22Rv1 (cell line): ENCODE data around the gene PAEP.
"Not testable (repeated sequence)": the region's sequence is repeated elsewhere in the genome, so short reads cannot be mapped to it uniquely, and the experiment has no call there.

Source experiments
- H3K27ac ChIP-seq: fragments of 450-650 bp; 2 replicates; pipeline ENCODE4 v1.5.1; 2017
- ZFX ChIP-seq: fragments of 450-650 bp; IDR thresholded peaks from 2 replicates; pipeline ENCODE4 v1.6.1; 2017; ENCODE audit warnings: antibody characterized with exemption, borderline replicate concordance
- TF ChIP-seq, protein P1 (sequence below): fragments of 450-650 bp; IDR thresholded peaks from 2 replicates; pipeline ENCODE4 v1.5.1; 2017; ENCODE audit warnings: mild to moderate bottlenecking

Gene PAEP

DNA sequence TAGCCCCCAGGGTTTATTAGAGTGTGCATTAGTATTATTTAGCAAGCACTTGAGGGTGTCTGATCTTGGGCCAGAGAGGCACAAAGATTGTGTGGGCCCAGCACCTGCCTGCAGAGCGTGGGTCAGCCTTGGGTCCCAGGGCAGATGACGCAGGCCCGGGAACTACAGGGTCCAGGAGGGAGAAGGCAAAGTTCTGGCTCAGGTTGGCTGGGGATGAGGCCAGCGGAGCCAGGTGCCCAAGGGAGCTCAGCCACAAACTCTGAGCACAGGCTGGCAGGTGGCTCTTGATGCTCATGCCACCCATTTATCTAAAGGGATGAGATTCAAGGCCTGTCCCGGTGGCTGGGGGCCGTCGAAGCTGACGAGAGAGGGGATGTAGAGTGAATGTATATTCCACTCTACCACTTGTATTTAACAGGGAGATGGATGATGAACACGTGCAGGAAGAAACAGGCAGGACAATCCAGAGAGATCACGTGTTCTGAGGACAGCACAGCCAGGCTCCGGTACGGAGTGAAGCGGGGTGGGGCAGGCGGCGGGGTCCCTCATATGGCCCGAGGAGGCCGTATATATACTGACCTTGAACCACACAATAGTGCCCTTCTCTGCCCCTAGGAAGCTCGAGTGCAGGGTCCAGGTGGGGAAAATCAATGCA is 16.4 kb upstream of the PAEP start:
- TF ChIP-seq, protein P1, sequence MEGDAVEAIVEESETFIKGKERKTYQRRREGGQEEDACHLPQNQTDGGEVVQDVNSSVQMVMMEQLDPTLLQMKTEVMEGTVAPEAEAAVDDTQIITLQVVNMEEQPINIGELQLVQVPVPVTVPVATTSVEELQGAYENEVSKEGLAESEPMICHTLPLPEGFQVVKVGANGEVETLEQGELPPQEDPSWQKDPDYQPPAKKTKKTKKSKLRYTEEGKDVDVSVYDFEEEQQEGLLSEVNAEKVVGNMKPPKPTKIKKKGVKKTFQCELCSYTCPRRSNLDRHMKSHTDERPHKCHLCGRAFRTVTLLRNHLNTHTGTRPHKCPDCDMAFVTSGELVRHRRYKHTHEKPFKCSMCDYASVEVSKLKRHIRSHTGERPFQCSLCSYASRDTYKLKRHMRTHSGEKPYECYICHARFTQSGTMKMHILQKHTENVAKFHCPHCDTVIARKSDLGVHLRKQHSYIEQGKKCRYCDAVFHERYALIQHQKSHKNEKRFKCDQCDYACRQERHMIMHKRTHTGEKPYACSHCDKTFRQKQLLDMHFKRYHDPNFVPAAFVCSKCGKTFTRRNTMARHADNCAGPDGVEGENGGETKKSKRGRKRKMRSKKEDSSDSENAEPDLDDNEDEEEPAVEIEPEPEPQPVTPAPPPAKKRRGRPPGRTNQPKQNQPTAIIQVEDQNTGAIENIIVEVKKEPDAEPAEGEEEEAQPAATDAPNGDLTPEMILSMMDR, result no peak
- TF ChIP-seq ZFX, result no peak
- H3K27ac ChIP-seq, result no peak overlapping the region

DNA sequence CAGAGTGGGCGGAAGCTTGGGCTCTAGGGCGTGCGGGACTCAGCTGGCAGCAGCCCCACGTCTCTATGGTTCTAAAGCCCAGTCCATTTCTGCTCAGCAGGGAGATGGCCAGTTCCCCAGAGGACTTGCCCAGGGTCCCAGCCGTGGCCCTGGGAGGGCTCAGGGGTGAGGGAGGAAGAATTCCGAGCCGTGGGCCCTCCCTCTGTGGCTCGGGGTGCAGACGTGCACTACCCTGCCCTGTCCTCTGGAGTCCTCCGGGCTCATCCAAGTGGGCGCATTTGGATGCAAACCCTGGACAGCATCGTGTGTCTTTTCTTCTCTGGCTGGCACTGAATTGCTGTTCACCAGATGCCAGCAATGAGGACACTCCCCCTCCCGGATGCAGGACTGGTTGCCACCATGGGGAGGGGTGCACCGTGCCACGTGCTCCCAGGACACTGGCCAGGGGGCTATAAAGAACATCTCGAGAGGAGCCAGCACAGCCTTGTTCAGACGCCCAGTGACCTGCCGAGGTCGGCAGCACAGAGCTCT is 15.8 kb upstream of the PAEP start, which contains the start of gene OBP2A:
OBP2A (plus strand) TSS at position 481 of the 531 bp plus-strand sequence. CDS start 55 bp downstream, outside the sequence.
- not testable (repeated sequence) for H3K27ac ChIP-seq

DNA sequence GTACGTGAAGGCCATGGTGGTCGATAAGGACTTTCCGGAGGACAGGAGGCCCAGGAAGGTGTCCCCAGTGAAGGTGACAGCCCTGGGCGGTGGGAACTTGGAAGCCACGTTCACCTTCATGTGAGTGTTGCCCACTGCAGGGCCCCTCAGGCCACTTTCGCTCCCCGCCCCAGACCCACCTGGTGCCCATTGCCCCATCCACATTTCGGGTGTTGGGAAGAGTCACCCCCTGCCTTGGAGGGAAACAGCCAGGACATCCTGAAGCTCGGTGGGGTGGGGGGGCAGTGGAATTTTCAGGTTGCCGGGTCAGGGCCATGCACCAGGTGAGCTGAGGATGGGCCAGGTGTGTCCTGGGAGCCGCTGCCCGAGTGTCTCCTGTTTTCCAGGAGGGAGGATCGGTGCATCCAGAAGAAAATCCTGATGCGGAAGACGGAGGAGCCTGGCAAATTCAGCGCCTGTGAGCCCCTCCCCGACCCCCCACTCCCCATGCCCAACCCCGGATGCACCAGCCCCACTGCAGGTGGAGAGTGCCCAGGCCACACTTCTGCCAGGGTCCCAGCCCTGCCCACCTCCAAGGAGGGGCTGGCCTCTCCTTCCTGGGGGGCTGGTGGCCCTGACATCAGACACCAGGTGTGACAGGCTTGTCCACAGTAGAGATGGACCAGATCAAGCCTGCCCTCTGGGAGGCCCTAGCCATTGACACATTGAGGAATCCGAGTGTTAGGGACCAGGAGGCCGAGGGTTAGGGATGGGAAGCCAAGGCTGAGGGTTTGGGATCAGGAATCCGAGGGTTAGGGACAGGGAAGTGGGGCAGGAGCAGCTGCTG is 14.6 kb upstream of the PAEP start:
- H3K27ac ChIP-seq, result not testable (repeated sequence)

DNA sequence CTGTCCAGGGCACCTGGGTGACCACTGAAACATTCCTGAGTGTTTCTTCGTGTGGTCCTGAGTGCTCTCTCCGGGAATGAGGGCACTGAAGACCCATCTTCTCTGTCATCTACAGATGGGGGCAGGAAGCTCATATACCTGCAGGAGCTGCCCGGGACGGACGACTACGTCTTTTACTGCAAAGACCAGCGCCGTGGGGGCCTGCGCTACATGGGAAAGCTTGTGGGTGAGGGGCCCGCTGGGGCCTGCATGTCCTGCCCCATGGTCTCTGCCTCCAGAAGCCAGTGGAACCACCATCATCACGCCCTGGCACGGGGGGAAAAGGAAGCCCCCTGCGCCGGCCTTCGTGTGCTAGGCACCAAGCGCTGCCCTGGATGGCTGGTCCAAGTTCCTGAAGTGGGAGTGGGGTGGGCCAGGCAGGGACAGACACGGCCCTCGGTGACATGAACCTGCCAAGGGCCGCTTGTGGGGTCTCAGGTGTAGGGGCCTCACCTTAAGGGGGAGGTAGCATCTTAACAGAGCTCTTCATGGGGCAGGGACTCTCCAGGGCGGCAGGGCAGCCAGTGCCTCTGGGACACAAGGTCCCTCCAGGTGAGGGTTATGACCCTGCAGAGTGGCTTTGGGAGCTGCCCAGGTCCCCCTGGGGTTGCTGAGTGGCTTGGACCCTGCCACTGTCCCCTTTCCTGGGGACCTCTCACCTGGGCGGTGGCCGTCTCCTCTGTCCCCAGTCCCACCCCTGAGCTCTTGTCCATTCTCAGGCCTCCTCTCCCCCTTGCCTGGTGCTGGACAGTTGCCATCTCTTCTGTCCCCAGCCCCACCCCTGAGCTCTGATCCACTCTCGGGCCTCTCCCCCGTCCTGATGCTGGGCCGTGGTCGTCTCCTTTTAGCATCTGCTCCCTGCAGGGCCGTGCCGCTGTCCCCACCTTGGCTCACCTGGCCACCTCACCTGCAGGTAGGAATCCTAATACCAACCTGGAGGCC is 13.5 kb upstream of the PAEP start:
- no peak overlapping the region for H3K27ac ChIP-seq
- TF ChIP-seq, protein P1, result no peak
- TF ChIP-seq ZFX, result no peak

DNA sequence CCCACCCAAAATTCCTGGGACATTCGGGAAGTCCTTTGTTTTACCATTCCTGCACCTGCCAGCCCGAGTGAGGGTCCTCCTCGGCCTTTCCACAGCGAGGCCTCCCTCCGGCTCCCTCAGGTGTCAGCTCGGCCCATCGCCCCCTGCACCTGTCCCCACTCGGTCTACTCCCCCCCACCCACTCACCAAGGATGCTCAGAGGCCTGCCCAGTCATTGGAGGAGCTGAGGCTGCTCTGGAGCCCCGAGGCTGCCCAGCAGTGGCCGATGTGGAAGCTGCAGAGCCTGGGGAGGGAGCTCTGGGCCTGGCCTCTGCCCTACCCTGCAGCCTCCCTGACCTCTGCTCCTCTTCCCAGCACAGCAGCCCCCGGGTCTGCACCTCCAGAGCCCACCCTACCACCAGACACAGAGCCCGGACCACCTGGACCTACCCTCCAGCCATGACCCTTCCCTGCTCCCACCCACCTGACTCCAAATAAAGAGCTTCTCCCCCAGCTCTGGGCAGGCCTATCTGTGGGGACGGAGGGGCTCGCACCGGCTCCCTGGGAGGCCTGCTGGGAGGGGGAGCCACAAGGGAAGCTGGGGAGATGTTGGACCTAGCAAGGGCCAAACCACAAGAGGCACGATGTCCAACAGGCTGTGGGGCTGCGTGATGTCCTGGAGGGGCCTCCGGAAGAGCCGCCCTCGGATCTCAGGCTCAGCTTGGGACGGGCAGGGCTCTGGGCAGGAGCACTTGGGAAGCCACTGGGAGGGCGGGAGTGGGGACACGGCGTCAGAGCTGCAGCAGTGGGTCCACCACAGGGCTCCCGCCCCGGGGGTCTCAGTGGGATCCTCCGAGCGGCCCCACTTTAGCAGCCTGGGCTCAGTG is 11.8 kb upstream of the PAEP start:
- not testable (repeated sequence) for H3K27ac ChIP-seq

DNA sequence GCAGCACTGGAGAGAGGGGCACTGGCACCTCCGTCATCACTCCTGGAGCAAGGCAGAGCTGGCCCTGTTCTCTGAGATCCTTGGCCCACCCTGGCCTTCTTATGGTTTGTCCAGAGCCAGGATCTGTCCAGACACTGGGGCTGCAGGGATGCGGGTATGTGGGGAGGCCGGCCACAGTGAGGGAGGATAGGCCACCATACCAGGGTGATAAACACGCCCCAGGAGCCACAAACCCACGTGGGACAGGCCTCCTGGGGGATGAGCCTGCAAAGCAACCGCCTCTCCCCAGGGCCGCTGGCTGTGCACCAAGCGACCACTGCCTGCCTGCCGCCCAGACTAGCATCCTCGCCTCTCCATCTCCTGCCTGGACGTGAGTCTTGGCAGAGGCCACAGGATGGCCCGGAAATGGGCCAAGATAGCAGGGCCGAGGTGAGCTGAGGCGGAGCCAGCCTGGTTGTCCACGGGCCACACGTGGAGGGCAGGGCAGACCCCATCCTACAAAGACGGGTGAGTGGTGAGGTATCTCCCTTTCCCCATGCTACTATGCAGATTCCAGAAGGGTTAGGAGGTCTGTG is 11.1 kb upstream of the PAEP start:
- no peak for TF ChIP-seq ZFX
- H3K27ac ChIP-seq, result no peak overlapping the region

DNA sequence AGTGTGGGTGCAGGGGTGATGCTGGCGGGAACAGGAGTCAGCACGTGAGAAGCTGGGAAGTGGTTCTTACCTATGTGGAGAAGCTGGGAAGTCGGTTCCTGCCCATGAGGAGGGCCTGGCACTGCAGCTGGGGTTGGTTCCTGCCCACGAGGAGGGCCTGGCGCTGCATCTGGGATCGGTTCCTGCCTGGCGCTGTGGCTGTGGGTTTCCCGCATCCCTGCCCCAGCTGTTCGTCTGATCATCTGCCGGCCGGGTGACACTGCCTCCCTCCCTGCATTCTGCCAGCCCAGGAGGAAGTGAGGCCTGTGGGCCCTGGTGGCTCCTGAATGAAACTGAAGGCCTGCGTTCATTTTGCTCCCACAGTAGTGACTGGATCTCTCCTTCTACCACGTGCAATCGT is 10.5 kb upstream of the PAEP start:
- TF ChIP-seq, protein P1, result no peak
- TF ChIP-seq ZFX, result no peak
- H3K27ac ChIP-seq, result no peak overlapping the region

DNA sequence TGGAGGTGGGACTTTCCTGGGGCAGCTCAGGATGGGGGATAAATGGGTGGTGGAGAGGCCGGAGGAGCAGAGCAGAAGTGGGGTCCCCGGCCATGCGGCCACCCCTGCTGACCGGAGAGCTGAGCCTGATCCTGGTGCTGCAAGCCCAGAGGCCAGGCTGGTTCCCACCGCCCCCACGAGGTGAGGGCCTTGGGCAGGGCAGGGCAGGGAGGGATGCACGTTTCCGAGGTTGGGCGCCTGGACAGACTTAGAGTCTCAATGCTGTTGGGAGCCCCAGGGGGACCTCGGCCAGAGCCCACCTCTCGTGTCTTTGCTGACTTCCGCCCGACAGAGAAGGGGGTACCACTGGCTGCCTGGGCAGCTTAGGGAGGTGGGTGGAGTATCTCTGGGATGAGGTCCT is 10.1 kb upstream of the PAEP start:
- TF ChIP-seq, protein P1, result no peak
- TF ChIP-seq ZFX, result no peak
- no peak overlapping the region for H3K27ac ChIP-seq
